Heart right ventricle (tissue), 16 donors: ENCODE measurements around the gene KCNJ15. TPM values are rescaled to one million over a fixed set of nuclear protein-coding genes. Genes with fewer than 3 reads are reported as not detected.

ENCODE experiments used
- ATAC-seq, 8 donors: fragments of 200-7000 bp; cut with Tn5 transposase; one replicate each; pipeline ENCODE4 v1.9.1; 2020; ENCODE audit warnings: mild to moderate bottlenecking in 8 of 8, moderate library complexity in 8 of 8, moderate number of reproducible peaks in 1 of 8
- DNase-seq, 2 donors: peaks; one replicate each; pipeline ENCODE4 v3.0.0-alpha.2; 2020
- H3K27ac ChIP-seq, 10 donors: fragments of 200-600 bp; sonication (generic) in 2 of 10; one replicate each; pipeline versions ENCODE4 v1.5.0 to v1.8.0; 2020 to 2022; ENCODE audit warnings: mild to moderate bottlenecking in 3 of 10
- H3K27me3 ChIP-seq, 7 donors: fragments of 200-600 bp; one replicate each; pipeline ENCODE4 v1.8.0; 2021 to 2022; ENCODE audit warnings: mild to moderate bottlenecking in 2 of 7
- H3K36me3 ChIP-seq, 9 donors: fragments of 200-600 bp; sonication (generic) in 1 of 9; one replicate each; pipeline versions ENCODE4 v1.5.0 to v1.8.0; 2020 to 2022; ENCODE audit warnings: mild to moderate bottlenecking in 2 of 9
- H3K4me1 ChIP-seq, 9 donors: fragments of 200-600 bp; sonication (generic) in 1 of 9; one replicate each; pipeline versions ENCODE4 v1.5.0 to v1.8.0; 2020 to 2022; ENCODE audit warnings: mild to moderate bottlenecking in 4 of 9
- H3K4me3 ChIP-seq, 10 donors: fragments of 200-600 bp; sonication (generic) in 2 of 10; one replicate each; pipeline versions ENCODE4 v1.5.0 to v1.8.0; 2020 to 2022; ENCODE audit warnings: mild to moderate bottlenecking in 7 of 10, moderate library complexity in 2 of 10
- H3K9me3 ChIP-seq, 11 donors: fragments of 200-600 bp in 10 of 11; sonication (generic) in 2 of 11; one replicate each; pipeline versions ENCODE4 v1.5.0 to v1.8.0; 2013 to 2022; ENCODE audit warnings: mild to moderate bottlenecking in 2 of 11, control low read depth in 1 of 11, moderate library complexity in 1 of 11
- WGBS, 2 donors: extraction: QIAGEN DNeasy Blood & Tissue Kit; methylation state at CpG; one replicate each; pipeline ENCODE4 v1.1.7; 2013; ENCODE audit warnings: inconsistent platforms in 1 of 2; 5-methylcytosine and 5-hydroxymethylcytosine counted together
- intact Hi-C, 10 donors: fragments of 100-400 bp; cut with DNase I; formaldehyde crosslinking; loops; one replicate each; pipeline versions ENCODE4 v1.11.1 to v1.14.2; 2022
- long read RNA-seq, 3 donors: library from polyadenylated mRNA; unstranded; transcript quantifications; one replicate each; pipeline ENCODE4 v2.0.0, GENCODE V29; 2020 to 2021
- polyA plus RNA-seq, 2 donors: library from polyadenylated mRNA; stranded (reverse); fragments of 200-250 nt; gene quantifications; one replicate each; pipeline ENCODE4 v1.2.3, GENCODE V29; 2013
- total RNA-seq, 10 donors: library from RNA; stranded (reverse); fragmentation: NEBNext Ultra II Directional in 3 of 10; extraction: Animal tissue kit (Norgen Biotek cat#: 25700) in 3 of 10; gene quantifications; one replicate each; pipeline versions ENCODE4 v1.2.1 to v1.2.4, GENCODE V29; 2021 to 2023
- TF ChIP-seq, protein P1 (sequence below), 9 donors: fragments of 200-600 bp; sonication (generic) in 2 of 9; IDR thresholded peaks; one replicate each; pipeline versions ENCODE4 v1.5.0 to v1.8.0; 2021 to 2022; ENCODE audit warnings: antibody characterized with exemption in 9 of 9, mild to moderate bottlenecking in 5 of 9, moderate library complexity in 1 of 9
- donor health status: Arrhythmogenic right ventricular cardiomyopathy.
- donor health status: ischemic (EF 13 %, LVEDD 7.1; RV severe dilation, severe dysfunction).
- donor health status: healthy with polysubstance abuse.
- donor health status: DM: no; HTN: yes; CAD: no.
- donor health status: DM: no; HTN: no; CAD: no.
- donor health status: ischemic (EF 25% LVEDD 6.9; RV normal size, moderate dysfunction).
- donor health status: ischemic (EF 25% LVEDD 5.7; RV mildly dilated, moderate dysfunction).
- donor health status: healthy.
- donor health status: DM: yes; HTN: yes; CAD: no.
- donor health status: Ischemic cardiomyopathy.
- donor health status: ischemic (EF 35%, LVEDD 5.7; RV mildly dilated, moderate dysfunction).
- donor health status: nonischemic (EF 11% LVEDD 7.7; RV severe dilation, severe dysfunction).
- donor health status: DM: yes; HTN: yes; CAD: no.
- donor health status: PGD.
- donor health status: ischemic (EF 29% LVEDD 5.4; RV normal size, mild dysfunction).
- donor health status: nonischemic (EF 23%, LVEDD 6.1; RV moderate dilation, normal function).

The KCNJ15 gene
- total RNA-seq (1 to 10 TPM in 1 of 10 donors, under 1 TPM in 8, not detected in 1; 0.39 to 2.1 (median 0.49) TPM), polyA plus RNA-seq (under 1 TPM in 1 of 2 donors, not detected in 1; 0.10 TPM)
- long read RNA-seq, donor 1, result 0 reads
- long read RNA-seq, donor 2, result 0 reads
- long read RNA-seq, donor 3, result 0 reads

DNA sequence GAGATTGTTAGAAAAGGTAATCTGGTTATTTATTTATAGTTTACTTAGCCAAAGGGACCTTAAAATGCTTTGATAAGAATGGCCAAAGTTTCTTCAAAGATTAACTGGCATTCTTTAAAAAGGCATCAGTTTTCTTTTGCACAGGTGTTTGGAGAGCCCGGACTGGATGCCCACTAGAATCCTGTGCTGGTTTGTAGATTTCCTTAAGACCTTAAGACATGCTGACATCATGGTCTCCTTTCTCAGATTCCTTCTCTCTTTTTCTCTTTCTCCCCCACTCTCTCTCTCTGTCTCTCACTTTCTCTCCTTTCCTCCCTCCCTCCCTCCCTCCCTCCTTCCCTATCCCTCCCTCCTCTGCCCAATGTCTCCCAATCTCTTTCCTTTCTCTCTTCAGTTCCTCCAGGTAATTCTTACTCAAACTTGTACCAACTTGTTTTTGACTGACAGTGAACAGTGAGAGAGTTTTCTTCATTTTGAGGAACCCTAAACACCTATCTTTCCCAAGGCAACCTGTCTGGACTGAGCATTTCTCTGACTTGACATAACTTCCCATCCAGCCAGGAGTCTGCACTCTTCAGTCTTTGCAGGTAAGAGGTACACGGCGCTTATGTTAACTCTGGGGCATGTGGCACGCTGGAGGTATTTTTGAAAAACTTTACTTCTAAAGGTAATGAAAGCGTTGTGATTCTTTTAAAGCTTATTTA is at the start of gene KCNJ15:
KCNJ15 (plus strand) TSS at position 393 of the 704 bp plus-strand sequence. CDS start 42,271 bp downstream, outside the sequence.
- H3K27ac ChIP-seq, result peak within 1 kb of the TSS in 1 of 10 donors; percentile 86
- ATAC-seq (no peak), DNase-seq (no peak)
- H3K9me3 ChIP-seq, result no peaks in the 10 kb centered on the region
- peaks cover 0 to 12% (median 0%) of the 10 kb centered on the region in 7 donors for H3K27me3 ChIP-seq
- H3K4me1 ChIP-seq, result peaks cover 0 to 45% (median 0%) of the 10 kb centered on the region in 9 donors
- 75% methylated on average over 5 of the region's 5 CpGs for WGBS, 2 donors
- H3K36me3 ChIP-seq, result no peaks in the 10 kb centered on the region
- TF ChIP-seq, protein P1, sequence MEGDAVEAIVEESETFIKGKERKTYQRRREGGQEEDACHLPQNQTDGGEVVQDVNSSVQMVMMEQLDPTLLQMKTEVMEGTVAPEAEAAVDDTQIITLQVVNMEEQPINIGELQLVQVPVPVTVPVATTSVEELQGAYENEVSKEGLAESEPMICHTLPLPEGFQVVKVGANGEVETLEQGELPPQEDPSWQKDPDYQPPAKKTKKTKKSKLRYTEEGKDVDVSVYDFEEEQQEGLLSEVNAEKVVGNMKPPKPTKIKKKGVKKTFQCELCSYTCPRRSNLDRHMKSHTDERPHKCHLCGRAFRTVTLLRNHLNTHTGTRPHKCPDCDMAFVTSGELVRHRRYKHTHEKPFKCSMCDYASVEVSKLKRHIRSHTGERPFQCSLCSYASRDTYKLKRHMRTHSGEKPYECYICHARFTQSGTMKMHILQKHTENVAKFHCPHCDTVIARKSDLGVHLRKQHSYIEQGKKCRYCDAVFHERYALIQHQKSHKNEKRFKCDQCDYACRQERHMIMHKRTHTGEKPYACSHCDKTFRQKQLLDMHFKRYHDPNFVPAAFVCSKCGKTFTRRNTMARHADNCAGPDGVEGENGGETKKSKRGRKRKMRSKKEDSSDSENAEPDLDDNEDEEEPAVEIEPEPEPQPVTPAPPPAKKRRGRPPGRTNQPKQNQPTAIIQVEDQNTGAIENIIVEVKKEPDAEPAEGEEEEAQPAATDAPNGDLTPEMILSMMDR (IDR thresholded peaks at IDR 0.05), result no peak
- H3K4me3 ChIP-seq, result peak within 1 kb of the TSS in 1 of 10 donors; percentile 16
- intact Hi-C loops, result no loop called here

GRCh38 chr21:38208118-38208517 is 48.7 kb upstream of the KCNJ15 start:
- no peaks in the 10 kb centered on the region for H3K4me1 ChIP-seq
- peaks cover 0 to 30% (median 20%) of the 10 kb centered on the region in 7 donors for H3K27me3 ChIP-seq
- intact Hi-C loops, result no loop called here
- DNase-seq (no peak), ATAC-seq (no peak)
- H3K9me3 ChIP-seq, result peaks cover 0 to 19% (median 6%) of the 10 kb centered on the region in 11 donors
- WGBS, 2 donors, result 56 to 69% methylated on average over 6 of the region's 6 CpGs
- H3K36me3 ChIP-seq, result no peaks in the 10 kb centered on the region
- TF ChIP-seq, protein P1 (IDR thresholded peaks at IDR 0.05), result no peak
- H3K27ac ChIP-seq, result no peak overlapping the region
- no peak overlapping the region for H3K4me3 ChIP-seq

- H3K4me1 ChIP-seq, result no peaks in the 10 kb centered on the region
- peaks cover 0 to 26% (median 9%) of the 10 kb centered on the region in 7 donors for H3K27me3 ChIP-seq
- TF ChIP-seq, protein P1 (IDR thresholded peaks at IDR 0.05), result no peak
- WGBS, 2 donors, result 59% methylated on average over 3 of the region's 3 CpGs
- peaks cover 0 to 19% (median 6%) of the 10 kb centered on the region in 11 donors for H3K9me3 ChIP-seq
- no peak for DNase-seq
- intact Hi-C loops, result loop anchor here in 2 of 10 donors (5.0 kb wide), 2 partner anchors 39 to 49 kb away; no protein-coding TSS in a partner anchor
- no peak for ATAC-seq
- H3K4me3 ChIP-seq, result no peak overlapping the region
- no peaks in the 10 kb centered on the region for H3K36me3 ChIP-seq
- H3K27ac ChIP-seq, result no peak overlapping the region
These were observed 45.5 kb upstream of the KCNJ15 start for GRCh38 chr21:38211321-38211720.

DNA sequence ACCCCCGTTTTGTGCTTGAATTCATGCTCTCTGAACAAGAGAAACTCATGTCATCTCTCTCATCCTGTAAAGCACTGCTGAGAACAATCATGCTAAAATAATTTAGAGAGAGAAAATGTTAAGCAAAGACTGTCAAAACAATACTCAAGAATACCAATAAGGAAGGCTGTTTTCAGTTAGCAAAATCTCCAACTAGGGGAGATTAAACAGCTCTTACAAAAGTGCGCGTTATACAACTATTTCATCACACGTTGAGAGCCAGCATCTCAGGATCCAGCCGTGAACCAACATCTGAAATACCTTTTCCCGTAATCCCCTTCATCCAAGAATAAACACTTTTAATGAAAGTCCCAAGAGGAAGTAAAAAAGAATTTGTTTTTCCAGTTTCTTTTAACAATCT is 44.1 kb upstream of the KCNJ15 start:
- Histone ChIP-seq H3K9me3 (peaks cover 0 to 19% (median 6%) of the 10 kb centered on the region in 11 donors), H3K27me3 (peaks cover 0 to 17% (median 4%) of the 10 kb centered on the region in 7 donors), H3K36me3 (no peaks in the 10 kb centered on the region), H3K4me3 (no peak overlapping the region), H3K4me1 (peaks cover 0 to under 1% (median 0%) of the 10 kb centered on the region in 9 donors), H3K27ac (no peak overlapping the region)
- ATAC-seq, result no peak
- TF ChIP-seq, protein P1 (IDR thresholded peaks at IDR 0.05), result no peak
- 82 to 90% methylated on average over 6 of the region's 6 CpGs for WGBS, 2 donors
- intact Hi-C loops, result loop anchor here in 2 of 10 donors (5.0 kb wide), 2 partner anchors 40 to 50 kb away; no protein-coding TSS in a partner anchor
- no peak for DNase-seq
